ENCODE data around the gene LHX1.

The LHX1 gene

DNA sequence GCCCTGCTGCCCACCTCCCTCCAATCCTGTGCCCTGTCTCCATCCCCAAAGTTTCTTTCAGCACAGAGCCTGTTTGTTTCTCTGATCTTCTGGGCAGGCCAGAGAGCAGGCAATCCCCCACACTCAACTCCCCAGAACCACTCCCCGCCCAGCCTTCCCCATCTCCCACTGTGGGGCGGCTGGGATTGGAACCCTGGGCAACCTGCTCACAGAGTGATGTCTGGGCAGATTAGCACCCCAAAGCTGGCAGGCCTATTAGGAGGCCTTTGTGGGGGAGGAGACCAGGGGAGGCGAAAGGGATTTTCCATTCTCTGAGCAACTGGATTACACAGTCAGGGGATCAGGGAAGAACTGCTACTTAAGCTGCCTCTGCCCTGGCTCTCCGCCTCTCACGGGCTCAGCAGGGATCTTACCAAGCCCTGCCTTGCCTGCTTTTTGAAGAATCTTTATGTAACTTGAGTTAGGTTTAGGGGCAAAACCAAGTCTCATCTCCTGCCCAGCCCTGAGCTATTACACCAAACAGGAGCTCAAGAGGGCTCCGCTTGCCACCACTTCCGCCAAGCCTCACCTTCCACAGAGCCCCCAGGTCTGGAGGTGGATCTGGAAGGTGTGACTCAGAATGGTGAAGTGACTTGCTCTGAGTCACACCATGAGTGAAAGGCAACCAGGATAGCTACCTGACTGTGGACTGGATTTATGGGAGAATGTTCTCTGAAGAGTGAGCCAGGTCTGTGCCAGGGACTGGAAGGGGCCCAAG lies 16.0 kb upstream of the LHX1 start:
- peak in 2 of 4 experiments; percentile 41 to 72 for DNase-seq (ENCODE audit: low read depth in 4 of 4, low spot score in 1 of 4)

DNA sequence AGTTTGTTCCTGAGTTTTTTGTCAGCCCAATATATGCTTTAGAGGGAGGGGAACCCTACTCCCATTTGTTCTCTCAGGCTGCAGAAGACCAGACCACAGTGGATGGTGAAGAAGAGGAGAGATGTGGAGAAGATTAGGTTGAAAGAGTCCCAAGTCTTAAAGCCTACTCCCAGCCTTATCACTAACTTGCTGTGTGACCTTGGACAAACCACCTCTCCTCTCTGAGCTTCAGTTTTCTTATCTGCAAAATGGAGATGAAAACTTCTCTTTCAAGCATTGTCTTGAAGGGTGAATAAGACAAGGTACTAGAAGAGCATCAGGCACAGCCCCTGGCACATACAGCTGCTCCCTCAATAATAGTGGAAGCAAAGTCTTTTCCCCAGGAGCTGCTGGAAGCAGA lies 15.1 kb upstream of the LHX1 start:
- DNase-seq (ENCODE audit: low read depth in 4 of 4, low spot score in 1 of 4): no peak

DNA sequence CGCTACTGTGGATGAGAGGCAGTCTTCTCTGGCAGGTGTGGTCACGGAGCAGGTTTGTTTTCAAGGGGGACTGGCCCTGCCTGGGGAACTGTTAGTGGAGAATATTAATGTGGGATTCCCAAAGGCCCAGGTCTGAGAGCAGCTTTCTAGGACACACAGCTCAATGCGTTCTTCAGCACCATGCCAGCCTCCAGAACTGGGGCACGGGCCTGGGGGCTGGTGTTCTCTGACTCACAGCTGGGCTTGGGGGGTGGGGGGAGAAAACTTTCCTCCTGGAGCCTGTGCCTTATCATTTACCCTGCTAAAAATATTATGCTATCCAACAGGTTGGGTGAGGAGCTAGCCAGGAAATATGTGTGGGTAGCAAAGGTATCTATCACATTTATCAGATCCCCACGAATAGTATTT lies 13.5 kb upstream of the LHX1 start:
- no peak for DNase-seq (ENCODE audit: low read depth in 4 of 4, low spot score in 1 of 4)

DNA sequence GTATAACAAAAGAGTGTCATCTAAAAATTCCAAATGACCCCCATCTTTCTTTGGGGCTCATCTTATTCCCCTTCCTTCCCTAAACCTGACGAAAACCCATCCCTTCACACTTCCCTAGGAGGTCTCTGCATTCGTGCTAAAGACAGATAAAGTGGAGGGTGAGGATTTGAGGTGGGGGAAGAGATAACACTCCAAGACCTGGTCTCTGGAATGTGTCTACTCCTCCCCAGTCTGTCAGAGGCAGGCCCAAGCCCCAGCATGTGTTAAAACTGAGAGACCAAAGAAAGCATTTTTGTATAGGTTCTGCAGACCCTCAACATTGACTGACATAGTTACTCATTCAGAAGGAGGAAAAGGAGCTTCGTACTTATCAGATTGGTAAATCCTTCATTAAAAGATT lies 11.0 kb upstream of the LHX1 start:
- no peak for DNase-seq (ENCODE audit: low read depth in 4 of 4, low spot score in 1 of 4)

DNA sequence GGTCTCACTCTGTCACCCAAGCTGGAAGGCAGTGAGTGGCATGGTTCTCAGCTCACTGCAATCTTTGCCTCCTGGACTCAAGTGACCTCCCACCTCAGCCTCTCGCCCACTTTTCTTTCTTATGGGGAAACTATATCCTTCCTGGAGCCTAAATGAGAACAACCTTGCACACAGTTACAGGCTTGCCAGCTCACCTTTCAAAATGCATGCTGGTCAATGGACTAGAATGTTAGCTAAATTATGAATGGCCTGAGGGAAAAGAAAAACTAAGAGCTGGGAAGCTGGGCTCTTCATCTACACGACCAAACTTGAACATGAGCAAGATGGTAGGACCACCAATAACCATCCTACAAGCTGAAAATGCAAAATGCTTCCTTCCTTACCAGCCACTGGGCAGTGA lies 10.6 kb upstream of the LHX1 start:
- DNase-seq (ENCODE audit: low read depth in 4 of 4, low spot score in 1 of 4): no peak

DNA sequence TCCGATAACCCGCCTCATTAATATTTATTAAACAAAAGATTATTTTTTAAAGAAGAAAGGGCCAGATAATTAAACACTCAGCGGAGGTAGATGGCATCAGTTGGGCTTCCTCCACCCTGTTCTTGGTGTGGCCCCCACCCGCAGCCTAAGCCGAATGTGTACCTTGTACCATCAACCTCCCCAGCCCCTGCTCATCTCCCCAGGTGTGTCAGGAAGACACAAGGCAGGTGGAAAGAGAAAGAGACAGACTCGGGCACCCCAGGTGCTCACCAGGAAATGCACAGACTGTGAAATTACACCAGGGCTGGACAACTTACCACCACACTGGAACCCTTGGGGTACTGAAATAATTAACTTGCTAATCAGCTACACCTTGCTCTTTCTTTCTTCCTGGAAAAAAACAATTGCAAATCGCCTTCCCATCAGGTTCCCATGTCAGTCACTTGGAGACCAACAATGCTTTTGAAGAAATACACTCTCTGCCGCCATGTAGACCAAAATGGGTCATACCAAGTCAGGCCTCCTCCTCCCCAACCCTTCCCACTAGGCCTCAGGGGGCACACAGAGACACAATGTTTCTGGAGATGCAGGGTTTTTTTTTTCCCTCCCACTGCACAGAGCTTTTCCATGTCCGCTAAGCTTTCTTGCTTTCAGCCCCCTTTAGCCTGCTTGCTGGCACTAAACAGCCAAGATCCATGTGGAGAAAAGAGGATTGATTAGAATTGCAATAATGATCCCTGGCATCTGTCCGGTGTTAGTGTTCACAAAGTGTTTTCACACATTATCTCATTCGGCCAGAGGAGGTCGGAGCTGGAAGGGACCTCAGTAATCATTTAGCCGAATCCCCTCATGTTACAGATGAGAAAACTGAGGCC lies 8.6 kb upstream of the LHX1 start:
- DNase-seq (ENCODE audit: low read depth in 4 of 4, low spot score in 1 of 4): no peak

DNA sequence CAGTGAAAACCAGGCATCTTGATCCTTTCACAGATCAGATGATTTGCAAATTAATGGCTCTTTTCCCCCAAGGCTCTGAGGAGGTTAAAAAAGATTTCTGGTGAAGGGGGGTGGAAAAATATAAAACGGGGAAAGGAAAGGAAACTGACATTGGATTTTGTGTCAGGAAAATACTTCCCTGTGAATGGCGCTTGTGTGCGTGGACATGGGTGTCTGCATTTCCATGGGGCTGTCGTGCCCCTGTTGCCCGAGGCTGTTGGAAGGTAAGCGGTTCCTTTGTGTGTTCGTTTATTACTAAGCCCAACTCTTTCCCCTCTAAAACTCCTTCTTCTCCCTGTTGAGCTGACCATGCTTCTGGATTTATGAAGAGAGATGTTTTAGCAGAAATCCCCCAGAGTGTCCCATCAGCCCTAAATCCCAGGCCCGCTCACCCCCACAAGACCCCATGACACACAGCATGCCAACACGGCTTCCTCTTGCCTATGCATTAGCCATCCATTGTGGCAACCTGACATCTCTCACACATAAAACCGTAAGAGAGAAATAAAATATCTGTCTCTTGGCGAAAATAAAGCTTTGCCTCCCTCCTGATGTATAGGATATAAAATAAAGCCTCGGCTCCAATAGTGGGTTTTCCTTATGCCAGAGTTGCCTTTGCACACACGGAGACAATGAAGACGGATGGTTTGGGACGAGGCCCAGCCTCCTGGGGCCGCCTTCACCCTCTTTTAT lies 7.3 kb upstream of the LHX1 start:
- no peak for DNase-seq (ENCODE audit: low read depth in 4 of 4, low spot score in 1 of 4)

DNA sequence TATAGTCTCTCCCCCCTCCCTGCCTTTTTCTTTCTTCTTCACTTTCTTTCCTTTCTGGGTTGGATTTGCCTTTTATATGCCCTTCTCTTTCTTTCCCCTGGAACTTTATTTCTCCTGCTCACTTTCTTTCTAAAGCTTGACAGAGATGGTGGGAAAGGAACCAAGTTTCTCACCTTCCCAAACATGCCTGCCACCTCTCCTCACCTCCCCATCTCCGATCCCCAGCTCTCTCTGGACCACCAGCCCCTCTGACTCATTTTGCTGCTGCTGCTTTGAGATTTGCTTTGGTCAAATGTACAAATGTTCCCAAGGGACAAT lies 6.7 kb upstream of the LHX1 start:
- no peak for DNase-seq (ENCODE audit: low read depth in 4 of 4, low spot score in 1 of 4)

DNA sequence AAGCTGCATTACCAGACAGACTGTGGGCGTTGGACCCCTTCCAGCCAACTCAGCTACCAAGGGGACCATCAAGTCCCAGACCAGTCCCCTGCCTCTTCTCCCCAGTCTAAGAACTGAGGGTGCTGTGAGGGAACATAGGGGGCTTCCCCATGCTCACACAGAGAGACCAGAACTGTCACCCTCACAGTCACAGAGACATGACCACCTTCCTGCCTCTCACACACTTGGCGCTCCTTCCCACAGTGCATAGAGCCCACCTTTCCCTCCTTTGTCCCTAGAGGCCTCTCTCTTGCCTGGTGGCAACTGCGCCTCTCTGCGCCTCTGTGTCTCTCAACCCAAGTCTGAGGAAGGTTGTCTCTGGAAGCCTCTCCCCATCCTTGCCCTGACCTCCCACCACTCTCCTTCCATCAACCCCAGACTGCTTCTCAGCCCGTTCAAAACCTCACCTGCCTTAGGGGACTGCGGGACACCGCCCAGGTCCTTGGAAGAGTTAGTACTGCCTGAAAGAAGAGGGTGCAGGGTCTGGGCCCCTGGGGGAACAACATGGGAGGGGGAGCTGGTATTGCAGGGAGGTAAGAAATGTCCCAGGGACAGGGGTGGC lies 6.1 kb upstream of the LHX1 start:
- no peak for DNase-seq (ENCODE audit: low read depth in 4 of 4, low spot score in 1 of 4)

DNA sequence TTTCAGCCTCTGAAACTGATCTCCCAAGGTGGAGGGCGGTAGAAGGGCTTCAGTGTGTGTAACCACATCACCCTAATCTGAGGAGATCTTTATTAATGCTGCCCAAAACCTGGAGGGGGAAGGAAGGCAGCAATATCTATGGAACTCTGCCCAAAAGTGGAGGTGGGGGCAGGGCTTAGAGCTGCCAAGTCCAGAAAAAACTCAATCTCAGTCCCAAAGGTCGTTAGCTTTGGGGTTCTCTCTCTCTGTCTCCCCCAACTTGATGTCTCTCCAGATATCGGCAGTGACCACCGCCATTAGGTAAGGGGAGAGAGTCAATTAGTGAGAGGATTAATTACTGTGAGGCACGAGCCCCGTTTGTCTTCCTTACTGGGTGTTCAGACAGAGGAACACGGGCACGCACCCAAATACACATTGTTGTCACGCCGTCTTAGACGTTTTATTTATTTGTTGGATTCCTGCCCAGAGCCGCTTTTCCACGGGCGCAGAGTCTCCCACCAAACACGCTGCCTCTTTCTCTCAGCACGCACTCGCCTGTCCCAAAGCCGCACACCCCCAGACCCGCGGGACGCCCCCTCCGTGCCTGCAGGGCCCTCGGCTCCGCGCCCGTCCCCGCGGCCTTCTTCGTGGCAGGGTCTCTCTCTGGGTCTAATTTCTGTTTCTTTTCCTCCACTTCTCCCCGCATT lies 5.4 kb upstream of the LHX1 start:
- DNase-seq (ENCODE audit: low read depth in 4 of 4, low spot score in 1 of 4): no peak

DNA sequence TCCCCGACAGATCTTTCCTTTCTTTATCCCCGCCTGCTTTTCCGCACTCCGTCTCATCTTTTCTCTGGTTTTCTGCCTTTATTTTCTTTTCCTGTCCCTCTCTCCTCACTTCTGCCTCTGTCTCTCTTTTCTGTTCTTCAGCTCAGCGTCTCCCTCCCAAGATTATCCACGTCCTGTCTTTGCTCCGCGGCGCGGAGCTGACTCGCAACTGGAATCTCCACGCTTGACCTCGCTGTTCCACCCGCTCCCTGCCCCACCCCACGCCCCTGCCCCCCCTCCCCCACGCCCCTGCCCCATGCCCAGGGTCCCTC lies 4.9 kb upstream of the LHX1 start:
- DNase-seq (ENCODE audit: low read depth in 4 of 4, low spot score in 1 of 4): no peak

DNA sequence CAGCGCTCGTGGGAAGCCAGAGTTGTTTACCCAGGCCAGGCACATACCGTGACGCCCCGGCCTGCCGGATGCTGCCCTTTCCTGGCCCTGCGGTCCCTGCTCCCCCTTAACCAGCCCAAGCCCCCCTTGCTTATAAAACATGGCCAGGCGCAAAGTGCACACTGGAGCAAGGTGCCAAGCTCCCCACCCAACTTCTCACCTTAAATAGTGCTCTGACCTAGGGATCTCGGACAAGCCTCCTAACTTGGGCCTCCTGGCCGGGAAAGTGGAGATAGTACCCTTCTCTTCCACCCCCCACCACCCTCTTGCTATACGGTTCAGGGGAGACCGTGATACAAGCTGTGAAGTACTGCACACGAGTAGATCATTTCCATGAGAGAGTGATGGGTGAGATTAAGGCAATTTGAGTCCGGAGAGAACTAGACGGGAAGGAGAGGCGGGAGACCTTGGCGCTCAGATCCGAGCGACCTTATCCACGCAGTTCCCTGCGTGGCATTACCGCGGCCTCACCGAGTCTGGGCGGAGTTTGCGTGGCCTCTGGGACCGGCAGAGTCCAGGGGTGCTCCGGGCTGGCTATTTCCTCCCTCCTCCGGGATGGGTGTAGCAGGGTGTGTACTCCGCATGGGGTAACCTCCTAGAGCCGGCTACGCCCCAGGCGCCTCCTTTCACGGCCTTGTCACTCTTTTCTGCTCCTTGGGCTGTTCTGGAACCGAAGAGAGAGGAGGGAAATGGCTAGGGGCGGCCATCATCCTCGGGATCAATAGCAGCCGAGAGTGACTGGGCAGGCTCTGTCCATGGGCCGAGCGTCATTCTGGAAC lies 4.4 kb upstream of the LHX1 start:
- no peak for DNase-seq (ENCODE audit: low read depth in 4 of 4, low spot score in 1 of 4)

DNA sequence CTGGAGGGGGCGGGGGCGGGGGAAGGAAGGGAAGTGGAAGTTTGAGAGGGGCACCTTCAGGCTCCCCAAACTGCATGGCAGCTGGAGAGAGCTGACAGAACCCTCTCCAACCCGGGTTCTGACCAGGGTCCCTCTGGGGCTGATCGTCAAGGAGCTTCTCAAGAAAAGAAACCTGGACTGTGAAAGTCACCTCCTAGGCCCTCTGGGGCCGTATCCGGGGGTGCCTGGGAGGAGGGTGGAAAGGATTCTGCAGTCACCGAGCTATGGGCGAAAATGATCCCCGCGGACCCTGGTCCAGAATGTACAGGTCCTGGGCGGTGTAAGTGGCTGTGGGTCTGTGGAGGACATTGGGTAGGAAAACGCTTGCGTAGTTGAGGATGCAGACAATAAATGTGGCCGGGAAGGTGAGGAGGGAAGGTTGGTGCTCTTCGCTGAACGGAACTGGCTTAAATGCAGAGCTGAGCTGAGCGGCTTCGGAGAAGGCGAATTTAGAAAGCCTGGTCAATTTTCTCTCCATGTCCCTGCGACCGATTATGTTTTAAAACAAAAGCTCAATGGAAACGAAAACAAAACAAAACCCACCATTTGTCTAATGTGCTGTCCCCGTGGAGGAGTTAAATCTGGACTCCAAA lies 3.6 kb upstream of the LHX1 start:
- no peak for DNase-seq (ENCODE audit: low read depth in 4 of 4, low spot score in 1 of 4)

DNA sequence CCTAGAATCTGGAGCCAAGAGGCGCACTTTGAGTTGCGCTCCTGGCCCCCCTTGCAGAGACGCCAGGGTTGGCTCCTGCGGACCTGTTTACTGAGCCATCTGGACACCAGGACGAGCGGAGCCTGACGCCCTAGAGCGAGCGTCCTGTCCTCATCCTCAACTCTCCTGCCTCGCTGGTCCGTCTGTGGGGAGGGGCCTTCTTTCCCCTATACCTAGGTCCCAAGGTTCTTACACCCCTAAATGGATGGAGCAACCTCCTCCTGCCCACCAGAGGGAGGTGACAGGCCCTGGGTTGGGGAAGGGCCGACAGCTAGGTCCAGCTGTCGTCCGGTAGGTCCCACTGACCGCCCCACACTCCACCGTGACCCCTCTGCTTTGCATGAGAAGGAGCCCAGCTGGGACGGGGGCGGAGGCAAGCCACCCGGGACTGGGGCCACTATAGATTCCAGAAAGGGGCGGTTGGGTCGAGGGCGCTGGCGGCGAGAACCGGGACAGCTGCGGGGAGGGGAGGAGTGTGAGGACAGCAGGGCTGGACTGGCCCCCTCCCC lies 3.1 kb upstream of the LHX1 start:
- no peak for DNase-seq (ENCODE audit: low read depth in 4 of 4, low spot score in 1 of 4)

DNA sequence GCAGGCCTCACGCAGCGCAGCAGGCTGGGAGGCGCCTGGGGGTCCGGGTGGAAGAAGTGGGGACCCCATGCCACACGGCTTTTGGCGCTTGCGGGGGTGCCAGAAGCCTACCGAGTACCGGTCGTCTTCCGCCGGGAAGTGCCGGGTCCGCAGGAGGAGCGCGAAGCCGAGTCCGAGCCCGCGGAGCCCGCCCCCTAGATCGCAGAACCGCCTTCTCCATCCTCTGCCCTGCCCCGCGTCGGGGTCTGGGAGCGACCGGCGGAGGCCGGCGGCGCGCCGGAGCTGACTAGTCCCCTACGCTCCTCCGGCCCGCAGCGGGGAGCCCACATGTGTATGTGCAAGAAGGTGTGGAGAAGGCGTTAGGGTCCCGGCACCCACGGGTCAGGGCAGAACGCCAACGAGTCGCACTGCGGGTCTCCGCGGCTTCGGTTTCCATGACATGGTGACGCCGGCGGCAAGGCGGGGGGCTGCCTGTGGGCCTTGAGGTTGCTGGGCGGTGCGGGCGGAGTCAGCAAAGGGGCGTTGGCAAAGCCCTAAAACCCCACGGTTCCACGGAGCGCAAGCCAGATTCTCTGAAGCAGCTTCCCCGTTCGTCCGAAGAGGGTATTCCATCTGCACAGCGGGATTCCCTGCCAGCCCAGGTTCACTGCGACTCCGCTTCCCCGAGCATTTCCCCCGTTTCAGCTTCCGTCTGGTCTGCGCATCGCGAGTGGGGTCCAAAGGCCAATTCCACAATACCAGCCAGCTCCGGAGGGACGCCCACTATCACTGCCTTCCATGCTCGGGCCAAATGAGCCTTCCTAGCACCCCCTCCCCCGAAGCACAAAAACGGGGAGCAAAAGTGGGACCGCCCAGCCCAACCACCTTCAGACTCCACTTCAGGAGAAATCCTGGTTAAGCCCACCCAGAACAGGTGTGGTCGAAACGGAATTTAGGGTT lies 2.3 kb upstream of the LHX1 start:
- no peak for DNase-seq (ENCODE audit: low read depth in 4 of 4, low spot score in 1 of 4)

DNA sequence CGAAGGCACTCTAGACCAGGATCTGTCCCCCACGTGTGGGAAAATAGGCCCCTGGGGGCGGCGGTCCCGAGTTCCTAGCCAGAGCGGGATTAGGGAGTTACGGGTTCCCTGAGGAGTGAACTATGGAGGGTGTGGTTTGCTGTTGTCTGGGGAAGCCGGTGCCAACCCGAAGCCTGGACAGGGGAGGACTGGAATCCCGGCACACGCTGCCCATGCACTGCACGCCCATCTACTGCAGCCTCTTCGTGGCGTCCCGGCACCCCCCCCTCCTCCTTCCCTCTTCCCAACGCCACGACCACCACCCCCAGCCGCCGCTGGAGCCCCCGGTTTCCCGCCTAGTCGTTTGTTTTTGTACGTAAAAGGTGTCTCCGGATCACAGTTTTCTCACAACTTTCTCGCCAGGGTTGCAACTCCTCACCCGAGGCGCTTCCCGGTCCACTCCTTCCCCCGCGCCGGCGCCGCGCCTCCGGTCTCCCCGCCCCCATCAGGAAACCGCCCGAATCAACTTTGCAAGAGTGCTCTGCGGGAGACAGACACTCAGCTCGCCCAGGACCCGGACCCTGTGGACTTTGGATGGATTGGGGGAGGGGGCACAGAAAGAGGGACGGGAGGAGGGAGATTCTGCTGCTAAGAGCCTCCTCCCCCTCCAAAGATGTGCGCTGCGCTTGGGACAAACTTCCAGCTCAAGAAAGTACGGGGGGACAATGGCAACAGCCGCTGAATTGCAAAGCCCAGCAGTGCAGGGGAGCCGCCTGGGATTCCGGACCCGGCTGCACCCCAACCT lies 1.4 kb upstream of the LHX1 start:
- no peak for DNase-seq (ENCODE audit: low read depth in 4 of 4, low spot score in 1 of 4)

DNA sequence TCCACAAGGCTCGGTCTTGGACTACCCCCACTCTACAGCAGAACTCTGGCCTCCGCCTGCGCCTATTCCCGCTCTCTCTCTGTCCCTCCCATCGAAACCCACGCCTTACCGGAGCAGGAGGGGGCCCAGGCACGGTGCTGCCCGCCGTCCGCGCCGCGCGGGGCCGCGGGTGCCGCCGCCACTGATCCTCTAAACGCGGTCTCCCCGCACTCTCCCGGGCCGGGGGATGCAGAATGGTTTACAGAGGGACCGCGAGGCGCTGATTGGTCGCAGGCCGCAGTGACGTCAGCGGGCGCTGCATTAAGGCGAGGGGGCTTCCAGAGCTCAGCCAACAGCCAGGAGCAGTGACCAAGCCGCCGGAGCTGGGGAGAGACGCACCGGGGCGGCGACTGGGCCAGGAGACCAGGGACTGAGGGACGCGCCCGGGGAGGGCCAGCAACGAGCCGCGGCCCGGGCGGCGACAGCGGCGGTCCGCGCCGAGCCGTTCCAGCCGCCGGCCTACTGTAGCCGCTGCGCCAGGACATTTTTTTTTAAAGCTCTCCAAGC lies 747 bp upstream of the LHX1 start:
- DNase-seq (ENCODE audit: low read depth in 4 of 4, low spot score in 1 of 4): no peak
